ENCODE results near the gene MINK1. TPM values are rescaled to one million over a fixed set of nuclear protein-coding genes. Genes with fewer than 3 reads are reported as not detected.

Gene MINK1
- total RNA-seq, 3 donors from 2014 or later: 25.9 to 58.7 (median 42.0) TPM

DNA sequence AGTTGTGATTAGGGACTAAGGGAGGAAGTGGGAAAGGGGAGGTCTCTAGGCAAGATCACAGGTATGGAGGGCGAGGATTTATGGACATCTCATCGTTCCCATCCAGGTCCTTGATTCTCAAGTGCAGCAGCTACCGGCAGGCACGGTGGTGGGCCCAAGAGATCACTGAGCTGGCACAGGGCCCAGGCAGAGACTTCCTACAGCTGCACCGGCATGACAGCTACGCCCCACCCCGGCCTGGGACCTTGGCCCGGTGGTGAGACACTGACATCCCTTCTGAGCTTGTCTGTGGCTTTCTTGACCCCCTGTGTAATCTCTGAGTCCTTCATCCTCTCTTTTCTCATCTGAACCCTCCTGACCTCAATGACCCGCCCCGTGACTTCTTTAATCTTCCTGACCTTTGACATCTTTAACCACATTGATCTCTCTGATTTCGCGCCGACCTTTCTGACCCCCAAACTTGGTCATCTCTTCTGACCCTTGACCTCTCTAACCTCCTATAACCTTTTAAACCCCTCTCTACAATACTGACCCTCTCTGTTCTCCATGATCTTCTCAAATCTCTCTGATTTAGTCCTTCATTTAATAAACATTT, 22.3 kb upstream of the MINK1 start:
- H3K27ac ChIP-seq: no peak overlapping the region
- H3K4me1 ChIP-seq: peaks cover 4 to 9% of the 10 kb centered on the region in 2 donors

DNA sequence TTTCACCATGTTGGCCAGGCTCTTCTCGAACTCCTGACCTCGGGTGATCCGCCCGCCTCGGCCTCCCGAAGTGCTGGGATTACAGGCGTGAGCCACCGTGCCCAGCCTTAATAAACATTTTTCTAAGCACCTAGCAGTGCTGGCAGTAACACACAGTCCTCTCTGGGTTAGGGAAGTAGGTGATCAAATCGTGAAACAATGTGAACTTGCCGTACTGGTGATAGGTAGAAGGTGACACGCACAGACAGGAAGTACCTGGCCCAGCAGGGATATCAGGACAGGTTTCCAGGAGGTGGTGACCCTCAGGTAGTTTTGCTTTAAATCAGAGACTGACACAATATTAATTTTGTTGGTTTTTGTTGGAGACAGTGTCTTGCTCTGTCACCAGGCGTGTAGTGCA, 21.7 kb upstream of the MINK1 start:
- H3K36me3 ChIP-seq: no peaks in the 10 kb centered on the region
- H3K27me3 ChIP-seq: no peaks in the 10 kb centered on the region
- H3K27ac ChIP-seq: no peak overlapping the region
- no peaks in the 10 kb centered on the region for H3K9me3 ChIP-seq
- intact Hi-C loops (cut with DNase I; ENCODE audit: low total_unique reads): no loop called here
- TF ChIP-seq, protein P1, sequence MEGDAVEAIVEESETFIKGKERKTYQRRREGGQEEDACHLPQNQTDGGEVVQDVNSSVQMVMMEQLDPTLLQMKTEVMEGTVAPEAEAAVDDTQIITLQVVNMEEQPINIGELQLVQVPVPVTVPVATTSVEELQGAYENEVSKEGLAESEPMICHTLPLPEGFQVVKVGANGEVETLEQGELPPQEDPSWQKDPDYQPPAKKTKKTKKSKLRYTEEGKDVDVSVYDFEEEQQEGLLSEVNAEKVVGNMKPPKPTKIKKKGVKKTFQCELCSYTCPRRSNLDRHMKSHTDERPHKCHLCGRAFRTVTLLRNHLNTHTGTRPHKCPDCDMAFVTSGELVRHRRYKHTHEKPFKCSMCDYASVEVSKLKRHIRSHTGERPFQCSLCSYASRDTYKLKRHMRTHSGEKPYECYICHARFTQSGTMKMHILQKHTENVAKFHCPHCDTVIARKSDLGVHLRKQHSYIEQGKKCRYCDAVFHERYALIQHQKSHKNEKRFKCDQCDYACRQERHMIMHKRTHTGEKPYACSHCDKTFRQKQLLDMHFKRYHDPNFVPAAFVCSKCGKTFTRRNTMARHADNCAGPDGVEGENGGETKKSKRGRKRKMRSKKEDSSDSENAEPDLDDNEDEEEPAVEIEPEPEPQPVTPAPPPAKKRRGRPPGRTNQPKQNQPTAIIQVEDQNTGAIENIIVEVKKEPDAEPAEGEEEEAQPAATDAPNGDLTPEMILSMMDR (IDR thresholded peaks at IDR 0.05): no peak
- TF ChIP-seq POLR2AphosphoS5 (IDR thresholded peaks at IDR 0.05) (no peak), POLR2A (IDR thresholded peaks at IDR 0.05) (no peak)
- H3K4me3 ChIP-seq: no peak overlapping the region
- no peak for DNase-seq (ENCODE audit: low spot score in 2 of 2)
- H3K4me1 ChIP-seq: peaks cover 4 to 9% of the 10 kb centered on the region in 2 donors

More for the DNA sequence above, 22.3 kb upstream of the MINK1 start:
- intact Hi-C loops (cut with DNase I; ENCODE audit: low total_unique reads): no loop called here
- Histone ChIP-seq H3K9me3 (no peaks in the 10 kb centered on the region), H3K27me3 (no peaks in the 10 kb centered on the region), H3K4me3 (no peak overlapping the region), H3K36me3 (no peaks in the 10 kb centered on the region)
- no peak for DNase-seq (ENCODE audit: low spot score in 2 of 2)
- TF ChIP-seq POLR2AphosphoS5 (IDR thresholded peaks at IDR 0.05): no peak
- TF ChIP-seq, protein P1 (IDR thresholded peaks at IDR 0.05): no peak
- TF ChIP-seq POLR2A (IDR thresholded peaks at IDR 0.05): no peak

DNA sequence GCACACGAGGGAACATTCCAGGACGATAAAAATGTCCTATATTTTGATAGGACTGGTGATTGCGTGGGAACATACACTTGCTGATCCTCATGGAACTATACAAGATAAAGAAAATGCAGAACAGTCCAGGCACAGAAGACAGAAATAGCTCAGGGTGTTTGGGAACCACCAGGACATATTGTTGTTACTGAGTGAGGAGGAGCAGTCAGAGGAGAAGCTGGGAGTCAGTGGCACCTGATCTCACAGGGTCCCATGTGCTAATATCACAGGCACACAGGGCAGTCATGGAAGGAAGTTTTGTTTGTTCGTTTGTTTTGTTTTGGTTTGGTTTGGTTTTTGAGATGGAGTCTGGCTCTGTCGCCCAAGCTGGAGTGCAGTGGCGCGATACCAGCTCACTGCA, 20.4 kb upstream of the MINK1 start:
- no peak for TF ChIP-seq POLR2A (IDR thresholded peaks at IDR 0.05)
- TF ChIP-seq POLR2AphosphoS5 (IDR thresholded peaks at IDR 0.05): no peak
- TF ChIP-seq, protein P1 (IDR thresholded peaks at IDR 0.05): no peak
- no peak overlapping the region for H3K27ac ChIP-seq
- peaks cover 4 to 9% of the 10 kb centered on the region in 2 donors for H3K4me1 ChIP-seq
- no peak for DNase-seq (ENCODE audit: low spot score in 2 of 2)
- intact Hi-C loops (cut with DNase I; ENCODE audit: low total_unique reads): no loop called here
- H3K4me3 ChIP-seq: no peak overlapping the region
- no peaks in the 10 kb centered on the region for H3K9me3 ChIP-seq
- no peaks in the 10 kb centered on the region for H3K36me3 ChIP-seq
- H3K27me3 ChIP-seq: no peaks in the 10 kb centered on the region

DNA sequence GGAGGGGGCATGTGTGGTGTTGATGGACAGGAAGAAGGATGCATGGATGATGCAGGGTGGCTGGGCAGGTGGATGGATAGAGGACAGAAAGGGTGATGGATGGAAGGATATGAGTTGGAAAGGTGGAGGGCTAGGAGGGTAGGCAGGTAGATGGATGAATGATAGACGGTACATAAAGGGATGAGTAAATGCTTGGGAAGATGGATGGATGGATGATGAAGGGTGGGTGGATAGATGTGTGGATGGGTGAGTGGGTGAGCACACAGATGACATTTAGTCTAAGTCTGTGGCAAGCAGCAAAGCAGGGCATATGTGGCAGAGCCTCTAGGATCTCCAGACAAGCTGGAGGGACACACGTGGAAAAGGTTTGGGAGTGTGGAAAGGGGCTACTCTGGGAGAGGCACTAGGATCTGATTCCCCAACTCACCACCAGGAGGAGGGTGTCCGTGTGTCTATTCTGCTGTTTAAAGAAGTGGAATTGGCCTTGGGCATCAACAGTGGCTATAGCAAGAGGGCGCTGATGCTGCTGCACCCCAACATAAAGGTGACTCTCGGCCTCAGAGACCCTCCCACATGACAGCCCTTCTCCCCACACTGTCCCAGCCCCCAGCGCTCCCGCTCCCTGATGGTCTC, 18.0 kb upstream of the MINK1 start:
- H3K27ac ChIP-seq: no peak overlapping the region
- no peaks in the 10 kb centered on the region for H3K27me3 ChIP-seq
- TF ChIP-seq POLR2AphosphoS5 (IDR thresholded peaks at IDR 0.05) (no peak), POLR2A (IDR thresholded peaks at IDR 0.05) (no peak)
- TF ChIP-seq, protein P1 (IDR thresholded peaks at IDR 0.05): no peak
- DNase-seq (ENCODE audit: low spot score in 2 of 2): no peak
- H3K36me3 ChIP-seq: peaks cover 4% of the 10 kb centered on the region
- no peaks in the 10 kb centered on the region for H3K9me3 ChIP-seq
- H3K4me3 ChIP-seq: no peak overlapping the region
- no peaks in the 10 kb centered on the region for H3K4me1 ChIP-seq
- intact Hi-C loops (cut with DNase I; ENCODE audit: low total_unique reads): no loop called here

DNA sequence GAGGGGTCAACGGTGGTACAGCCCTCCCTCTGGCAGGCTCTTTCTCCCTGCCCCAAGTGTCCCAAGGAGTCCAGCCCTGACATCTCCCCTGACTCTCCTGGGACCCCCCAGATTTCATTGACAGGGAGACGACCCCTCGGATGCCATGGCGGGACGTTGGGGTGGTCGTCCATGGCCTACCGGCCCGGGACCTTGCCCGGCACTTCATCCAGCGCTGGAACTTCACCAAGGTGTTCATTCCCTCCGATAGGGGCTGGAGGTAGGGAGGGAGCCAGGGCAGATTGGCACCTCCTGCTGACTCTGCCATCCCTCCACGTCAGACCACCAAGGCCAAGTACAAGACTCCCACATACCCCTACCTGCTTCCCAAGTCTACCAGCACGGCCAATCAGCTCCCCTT, 16.3 kb upstream of the MINK1 start:
- H3K27ac ChIP-seq: no peak overlapping the region
- intact Hi-C loops (cut with DNase I; ENCODE audit: low total_unique reads): no loop called here
- H3K4me1 ChIP-seq: no peaks in the 10 kb centered on the region
- no peak for TF ChIP-seq POLR2AphosphoS5 (IDR thresholded peaks at IDR 0.05)
- TF ChIP-seq, protein P1 (IDR thresholded peaks at IDR 0.05): no peak
- no peak for TF ChIP-seq POLR2A (IDR thresholded peaks at IDR 0.05)
- H3K4me3 ChIP-seq: no peak overlapping the region
- no peaks in the 10 kb centered on the region for H3K27me3 ChIP-seq
- no peak for DNase-seq (ENCODE audit: low spot score in 2 of 2)
- H3K36me3 ChIP-seq: peaks cover 4% of the 10 kb centered on the region
- H3K9me3 ChIP-seq: no peaks in the 10 kb centered on the region

Measured in breast epithelium (tissue), 4 donors.